HG03097 (cell line): Measurements from ENCODE around the gene SDC1.

Source experiments
- ATAC-seq: cut with Tn5 transposase; IDR thresholded peaks from one replicate; pipeline ENCODE4 v1.9.1; 2021; ENCODE audit not compliant: unreplicated experiment, low FRiP score

The SDC1 gene

DNA sequence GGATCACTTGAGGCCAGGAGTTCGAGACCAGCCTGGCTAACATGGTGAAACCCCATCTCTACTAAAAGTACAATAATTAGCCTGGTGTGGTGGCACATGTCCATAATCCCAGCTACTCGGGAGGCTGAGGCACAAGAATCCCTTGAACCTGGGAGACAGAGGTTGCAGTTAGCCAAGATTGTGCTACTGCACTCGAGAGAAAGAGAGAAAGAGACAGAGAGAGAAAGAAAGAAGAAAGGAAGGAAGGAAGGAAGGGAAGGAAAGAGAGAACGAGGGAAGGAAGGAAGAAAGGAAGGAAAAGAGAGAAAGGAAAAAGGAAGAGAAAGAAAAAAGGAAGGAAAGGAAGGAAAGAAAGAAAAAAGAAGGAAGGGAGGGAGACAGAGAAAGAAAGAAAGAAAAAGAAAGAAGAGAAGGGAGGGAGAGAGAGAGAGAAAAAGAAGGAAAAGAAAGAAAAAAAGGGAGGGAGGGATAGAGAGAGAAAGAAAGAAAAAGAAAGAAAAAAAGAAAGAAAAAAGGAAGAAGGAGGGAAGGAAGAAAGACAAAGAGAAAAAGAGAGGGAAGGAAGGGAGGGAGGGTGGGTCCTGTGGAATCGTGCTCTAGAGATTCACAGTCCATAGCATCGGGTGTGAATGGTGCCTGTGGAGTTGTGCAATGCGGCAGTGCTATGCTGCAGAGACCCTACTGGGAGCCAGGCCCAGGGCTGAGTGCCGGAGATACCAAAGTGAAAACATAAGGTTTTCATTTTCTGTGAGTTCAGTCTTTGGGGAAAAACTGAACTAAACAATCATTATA is 4.6 kb upstream of the SDC1 start:
- no peak for ATAC-seq

DNA sequence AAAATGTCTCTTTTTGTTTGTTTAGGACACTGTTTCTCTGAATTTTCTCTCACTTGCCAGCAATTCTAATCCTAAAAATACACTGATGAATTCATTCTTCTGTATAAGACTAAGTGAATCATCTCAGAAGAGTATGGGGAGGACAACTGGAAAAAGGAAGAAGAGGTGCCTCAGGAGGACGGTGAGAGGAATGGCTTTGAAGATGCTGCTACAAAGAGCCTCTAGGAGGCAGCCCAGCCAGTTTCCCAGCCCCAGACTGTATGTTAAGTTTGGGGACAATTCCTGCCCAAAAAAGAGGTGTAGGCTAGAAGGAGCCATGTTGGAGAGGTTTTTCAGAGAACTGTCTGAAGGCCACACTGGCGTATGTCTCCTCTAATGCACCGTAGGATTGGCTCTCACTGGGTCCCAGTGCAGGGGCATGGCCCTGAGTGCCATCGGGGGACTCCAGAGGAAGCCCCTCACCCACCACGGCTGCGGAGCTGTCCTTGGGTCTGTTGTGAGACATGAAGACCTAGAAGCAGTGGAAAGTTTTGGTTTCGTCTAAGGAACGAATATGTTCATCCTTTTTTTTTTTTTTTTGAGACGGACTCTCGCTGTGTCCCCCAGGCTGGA is 3.1 kb upstream of the SDC1 start:
- no peak for ATAC-seq

DNA sequence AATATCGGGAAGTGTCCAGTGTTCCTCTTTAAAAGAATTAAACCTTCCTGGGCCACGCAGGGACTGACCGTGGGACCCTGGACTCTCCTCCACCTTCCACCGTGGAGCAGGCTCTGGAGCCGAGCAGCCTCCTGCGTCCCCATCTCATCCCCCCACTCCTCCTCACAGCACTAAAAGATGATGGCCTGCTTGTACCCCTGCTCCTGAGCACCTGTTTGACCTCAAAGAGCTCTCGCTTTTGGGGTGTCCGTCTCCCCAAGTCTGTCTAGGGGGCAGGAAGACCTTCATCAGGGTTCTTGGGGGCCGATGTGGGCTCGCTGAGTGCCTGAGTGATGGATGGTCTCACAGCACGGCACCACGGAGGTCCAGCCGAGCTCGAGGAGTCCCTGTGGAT is 1.2 kb upstream of the SDC1 start:
- no peak for ATAC-seq

GRCh38 chr2:20225294-20226151 is 593 bp upstream of the SDC1 start:
- peak; percentile 54 for ATAC-seq

DNA sequence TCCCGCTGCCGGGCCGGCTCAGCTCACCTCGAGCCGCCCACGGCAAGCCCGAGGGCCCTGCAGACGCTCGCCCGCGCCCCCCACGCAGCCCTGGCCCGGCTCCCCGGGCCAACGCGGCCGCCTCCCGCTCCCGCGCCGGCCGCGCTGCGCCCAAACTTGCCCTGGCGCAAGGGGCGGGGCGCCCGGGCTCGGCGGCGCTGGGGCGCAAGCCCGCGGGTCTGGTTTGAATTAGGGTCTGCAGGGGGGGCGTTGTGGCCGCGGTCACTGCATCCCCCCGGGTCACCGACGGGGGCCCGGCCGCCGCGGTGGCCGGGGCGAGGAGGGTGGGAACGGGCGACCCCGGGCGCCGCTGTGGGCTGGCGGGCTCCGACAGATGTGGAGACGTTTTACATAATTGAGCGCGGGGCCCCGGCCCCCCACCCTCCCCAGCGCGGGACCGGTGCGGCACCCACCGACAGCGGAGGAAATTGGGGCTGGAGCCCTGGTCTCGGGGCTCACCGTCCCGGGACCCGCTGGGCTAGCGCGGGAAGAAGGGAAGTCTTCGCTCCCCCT is 690 bp downstream of the SDC1 start:
- ATAC-seq: no peak

GRCh38 chr2:20223407-20224163 is 1.3 kb downstream of the SDC1 start:
- ATAC-seq: no peak

DNA sequence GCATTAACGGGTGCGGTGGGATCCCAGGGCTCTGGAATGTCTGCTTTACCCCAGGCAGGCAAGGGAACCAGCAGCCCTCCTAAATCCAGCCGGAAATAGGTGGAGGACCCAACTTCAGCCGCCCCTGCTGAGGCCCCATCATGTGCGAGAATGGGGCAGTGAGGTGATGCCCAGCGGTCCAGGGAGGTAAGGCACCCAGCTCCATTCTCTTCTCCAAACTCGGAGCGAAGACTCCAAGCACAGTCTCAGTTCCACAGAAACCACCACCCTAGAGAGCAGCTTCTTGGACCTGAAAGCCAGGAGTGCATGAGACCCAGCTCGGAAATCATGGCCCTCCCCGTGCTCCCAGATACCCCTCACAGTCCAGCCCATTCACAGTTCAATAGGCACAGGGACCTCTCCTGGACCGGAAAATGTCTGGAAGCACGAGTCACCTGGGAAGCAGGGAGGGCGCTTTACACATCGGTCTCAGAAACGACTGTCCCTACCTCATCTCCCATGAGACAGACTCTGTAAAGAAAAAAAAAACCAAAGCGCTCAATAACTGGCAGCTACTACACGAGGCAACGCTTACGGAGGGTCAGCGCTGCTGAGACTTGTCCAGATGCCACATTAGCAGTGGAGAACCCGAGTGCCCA is 2.0 kb downstream of the SDC1 start:
- no peak for ATAC-seq

- no peak for ATAC-seq
These were observed 2.7 kb downstream of the SDC1 start for GRCh38 chr2:20222014-20222768.

DNA sequence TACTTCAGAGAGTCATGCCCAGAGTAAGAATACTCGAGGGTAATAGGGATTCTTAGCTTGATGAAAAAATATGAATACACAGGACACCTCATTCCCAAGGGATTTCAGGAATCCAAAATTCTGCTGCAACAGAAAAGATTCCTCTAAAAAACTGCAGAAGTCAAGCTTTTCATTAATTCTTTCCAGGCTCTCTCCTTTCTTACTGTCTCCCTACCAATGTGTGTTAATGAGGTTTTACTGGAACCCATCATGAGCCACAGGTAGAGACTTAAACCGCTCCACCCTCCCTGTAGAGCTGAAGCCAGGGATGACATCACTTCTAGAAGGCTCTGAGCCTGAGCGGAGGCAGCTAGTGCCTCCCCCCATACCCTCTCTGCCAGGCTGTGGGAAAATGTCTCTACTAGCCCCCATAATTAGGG is 3.4 kb downstream of the SDC1 start:
- no peak for ATAC-seq

DNA sequence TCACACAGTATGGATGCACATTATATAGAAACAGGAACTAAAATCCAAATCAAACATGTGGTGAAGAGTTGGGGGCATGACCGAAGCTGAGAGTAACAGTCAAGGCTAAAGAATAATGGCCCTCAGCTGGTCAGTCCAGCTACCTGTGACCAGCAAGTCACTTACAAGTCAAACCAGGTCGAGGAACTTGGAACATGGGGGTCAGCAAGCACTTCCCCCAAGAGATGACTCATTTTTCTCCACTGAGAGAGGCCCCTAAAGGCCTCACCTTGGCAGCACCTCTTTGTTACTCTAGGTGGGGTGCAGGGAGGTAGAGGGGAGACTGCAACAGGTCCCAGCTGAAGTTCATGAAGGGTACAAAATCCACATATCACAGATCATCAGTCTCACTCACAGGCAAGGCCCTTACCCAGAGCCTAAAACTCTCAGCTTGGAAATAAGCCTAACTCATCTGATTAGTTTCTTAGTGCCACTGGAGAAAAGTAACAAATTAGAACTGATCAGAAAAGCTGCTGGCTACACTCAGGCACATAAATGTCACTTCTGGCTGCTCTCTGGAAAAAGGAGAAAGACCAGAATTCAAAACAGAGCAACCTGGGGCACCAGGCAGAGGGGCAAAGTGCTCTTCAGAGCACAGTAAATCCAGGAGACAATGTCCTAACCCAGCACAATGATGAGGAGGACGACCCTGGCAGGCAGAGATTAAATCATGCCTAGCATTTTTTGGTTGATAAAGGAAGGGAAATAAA is 4.0 kb downstream of the SDC1 start:
- ATAC-seq: no peak

DNA sequence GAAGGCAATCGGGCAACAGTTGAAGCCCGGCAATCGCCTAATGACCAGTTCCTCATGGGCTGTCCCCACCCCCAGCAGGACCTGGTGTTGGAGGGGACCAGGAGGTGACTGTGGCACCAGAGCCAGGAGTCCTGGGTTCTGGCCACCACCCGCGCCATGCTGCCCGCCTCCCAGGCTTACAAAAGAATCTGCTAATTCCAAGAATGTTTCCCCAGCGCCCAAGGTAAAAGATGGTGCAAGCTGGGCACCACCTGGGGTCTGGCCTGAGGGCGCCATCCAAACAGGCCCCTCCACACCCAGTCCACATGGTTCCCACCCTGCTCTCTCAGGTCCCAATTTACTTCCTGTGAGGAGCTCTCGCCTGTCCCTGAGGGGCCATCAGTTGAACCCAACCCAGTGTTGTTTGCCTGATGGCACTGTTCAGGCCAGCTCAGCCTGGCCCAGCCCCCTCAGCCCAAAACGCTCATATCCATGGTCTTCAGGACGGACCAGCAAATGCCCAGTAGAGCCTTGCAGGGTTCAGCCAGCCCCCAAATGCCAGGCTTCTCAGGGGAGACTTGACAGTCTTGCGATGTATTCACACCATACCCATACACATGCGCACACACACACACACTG is 5.1 kb downstream of the SDC1 start:
- ATAC-seq: no peak

- ATAC-seq: no peak
These were observed 6.3 kb downstream of the SDC1 start for GRCh38 chr2:20218331-20219320.

DNA sequence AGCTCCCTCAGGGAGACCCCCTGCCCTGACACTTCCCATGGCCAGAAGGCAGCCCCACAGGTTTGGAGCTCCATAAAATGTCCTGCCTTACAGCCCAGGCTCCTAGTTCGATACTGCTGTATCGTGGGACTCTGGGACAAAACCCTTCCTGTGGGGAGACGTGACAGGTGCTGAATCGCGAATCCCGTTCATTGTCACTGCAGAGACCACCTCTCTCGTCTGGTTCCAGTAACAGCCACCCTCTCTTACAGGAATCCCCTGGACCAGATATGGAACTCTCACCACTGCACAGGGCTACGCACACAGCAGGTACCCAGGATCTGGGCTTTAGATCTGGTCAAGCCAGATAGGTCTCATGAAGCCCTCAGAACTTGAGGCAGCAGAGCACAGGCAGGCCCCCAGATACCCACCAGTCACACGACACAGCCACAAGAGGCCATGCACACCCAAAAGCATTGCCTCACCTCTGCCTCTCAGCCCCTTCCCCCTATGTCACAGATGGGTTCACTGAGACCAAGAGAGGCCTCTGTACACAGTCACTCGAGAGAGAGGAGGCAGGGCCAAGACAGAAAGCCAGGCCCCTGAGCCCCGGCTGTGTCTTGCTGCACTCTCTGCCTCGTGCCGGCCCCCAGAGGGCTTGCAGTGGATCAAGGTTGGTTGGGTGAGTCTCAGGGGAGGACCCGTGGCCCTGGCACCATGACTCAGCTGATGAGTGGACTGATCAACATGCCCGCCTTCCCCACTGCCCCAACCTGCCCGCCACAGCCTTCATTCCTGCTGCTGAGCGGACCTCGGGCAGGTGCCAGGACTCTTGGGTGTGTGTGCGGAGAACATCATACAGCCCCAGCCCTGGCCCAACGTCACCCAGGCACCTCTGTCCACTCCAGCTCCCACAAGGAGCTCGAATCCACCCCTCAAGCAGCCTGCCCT is 7.6 kb downstream of the SDC1 start:
- ATAC-seq: no peak

DNA sequence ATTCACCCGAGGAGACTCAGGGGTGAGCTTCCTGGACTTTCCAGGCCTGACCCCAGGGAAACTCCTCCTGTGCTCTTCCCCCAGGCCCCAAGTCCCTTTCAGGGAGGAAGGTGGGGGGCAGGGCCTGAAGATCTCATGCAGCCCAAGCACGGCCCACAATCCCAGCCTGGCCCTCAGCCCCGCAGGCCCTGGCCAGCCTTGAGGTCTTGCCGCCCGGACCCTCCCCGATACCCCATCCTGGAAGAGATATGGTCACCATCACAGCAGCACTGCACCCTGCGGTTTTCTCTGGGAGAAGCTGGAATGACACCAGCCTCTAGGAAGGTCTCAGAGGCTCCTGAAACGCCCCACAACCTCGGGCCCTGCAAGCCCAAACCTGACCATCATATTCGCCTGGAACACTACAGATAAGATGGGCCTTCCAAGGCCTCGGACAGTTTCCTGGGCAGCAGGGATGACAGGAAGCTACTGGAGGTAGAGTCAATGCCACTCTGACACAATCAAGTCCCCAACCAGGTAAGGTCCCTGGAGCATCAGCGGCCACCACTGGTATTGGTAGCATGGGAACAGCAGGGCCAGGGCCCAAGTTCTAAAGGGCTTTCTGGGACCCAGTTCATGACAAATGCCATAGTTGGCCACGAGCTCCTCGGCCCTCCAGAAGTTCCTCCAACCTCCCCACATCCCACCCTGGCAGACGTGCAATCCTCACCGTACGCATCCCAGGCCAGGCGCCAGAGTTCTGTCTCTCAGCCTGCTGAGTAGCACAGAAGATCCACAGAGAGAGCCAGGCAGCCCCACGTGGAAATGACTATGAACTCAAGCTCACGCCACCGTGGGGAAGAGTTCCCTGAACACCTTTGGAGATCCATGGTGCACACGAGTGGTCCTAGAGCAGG is 8.6 kb downstream of the SDC1 start:
- no peak for ATAC-seq
